ENCODE data around the gene RTTN.
"Not testable (repeated sequence)": the region's sequence is repeated elsewhere in the genome, so short reads cannot be mapped to it uniquely, and the experiment has no call there.

Gene RTTN

GRCh38 chr18:70205421-70206397, at the start of gene RTTN:
Gene RTTN, minus strand, starts transcription at chr18:70205687. Its CDS starts 29 bp downstream, at chr18:70205658.
- TF ChIP-seq CTCF (IDR thresholded peaks at IDR 0.05; ENCODE audit: extremely low read depth, missing control alignments): no peak

GRCh38 chr18:70250781-70251180, 45.3 kb upstream of the RTTN start:
- DNase-seq (ENCODE audit: low spot score): no peak

More at GRCh38 chr18:70205421-70206397, at the start of gene RTTN:
- DNase-seq (ENCODE audit: low spot score): peak; percentile 87

GRCh38 chr18:70249861-70250260, 44.4 kb upstream of the RTTN start:
- DNase-seq (ENCODE audit: low spot score): not testable (repeated sequence)

More at GRCh38 chr18:70250781-70251180, 45.3 kb upstream of the RTTN start:
- no peak for TF ChIP-seq CTCF (IDR thresholded peaks at IDR 0.05; ENCODE audit: extremely low read depth, missing control alignments)

- no peak for DNase-seq (ENCODE audit: low spot score)
- TF ChIP-seq CTCF (IDR thresholded peaks at IDR 0.05; ENCODE audit: extremely low read depth, missing control alignments): no peak
Measured at GRCh38 chr18:70249118-70249517, 43.6 kb upstream of the RTTN start.

GRCh38 chr18:70246061-70246466, 40.6 kb upstream of the RTTN start:
- DNase-seq (ENCODE audit: low spot score): no peak
- no peak for TF ChIP-seq CTCF (IDR thresholded peaks at IDR 0.05; ENCODE audit: extremely low read depth, missing control alignments)

GRCh38 chr18:70243131-70243929, 37.8 kb upstream of the RTTN start:
- no peak for TF ChIP-seq CTCF (IDR thresholded peaks at IDR 0.05; ENCODE audit: extremely low read depth, missing control alignments)
- no peak for DNase-seq (ENCODE audit: low spot score)

GRCh38 chr18:70236921-70237320, 31.4 kb upstream of the RTTN start:
- DNase-seq (ENCODE audit: low spot score): not testable (repeated sequence)

- no peak for DNase-seq (ENCODE audit: low spot score)
- TF ChIP-seq CTCF (IDR thresholded peaks at IDR 0.05; ENCODE audit: extremely low read depth, missing control alignments): no peak
Measured at GRCh38 chr18:70235478-70235877, 30.0 kb upstream of the RTTN start.

All from GM20000 (cell line).